ENCODE data around the gene FOXP1.

GRCh38 chr3:71441925-71442651, 141.4 kb downstream of the FOXP1 start:
- no peak for TF ChIP-seq NFIC (IDR thresholded peaks at IDR 0.05; ENCODE audit: low read length)
- TF ChIP-seq EZH2 (conservative IDR thresholded peaks at IDR 0.05; ENCODE audit: low read depth, low read length) = no peak
- TF ChIP-seq NONO (IDR thresholded peaks at IDR 0.05) = no peak
- no peak for TF ChIP-seq NONO (CRISPR knock-in tag; conservative IDR thresholded peaks at IDR 0.05)
- TF ChIP-seq TFAP4 (IDR thresholded peaks at IDR 0.05; ENCODE audit: borderline replicate concordance, low read depth) = no peak
- TF ChIP-seq SNRNP70 (IDR thresholded peaks at IDR 0.05; ENCODE audit: low read depth, low read length) = no peak
- no peak for TF ChIP-seq RAD21 (CRISPR knock-in tag; IDR thresholded peaks at IDR 0.05)
- no peak for TF ChIP-seq ZSCAN21 (CRISPR knock-in tag; IDR thresholded peaks at IDR 0.05; ENCODE audit: borderline replicate concordance)
- TF ChIP-seq ZKSCAN5 (CRISPR knock-in tag; IDR thresholded peaks at IDR 0.05) = no peak
- no peak for TF ChIP-seq DPF2 (CRISPR knock-in tag; IDR thresholded peaks at IDR 0.05; ENCODE audit: borderline replicate concordance, low read depth)
- TF ChIP-seq ZNF660 (CRISPR knock-in tag; IDR thresholded peaks at IDR 0.05; ENCODE audit: borderline replicate concordance, low read depth) = no peak
- TF ChIP-seq ZNF609 (CRISPR knock-in tag; IDR thresholded peaks at IDR 0.05; ENCODE audit: borderline replicate concordance) = no peak
